HG03108 (cell line): ENCODE measurements around the gene RGS12.
"Not testable (repeated sequence)": the region's sequence is repeated elsewhere in the genome, so short reads cannot be mapped to it uniquely, and the experiment has no call there.

Source experiments
- ATAC-seq: cut with Tn5 transposase; IDR thresholded peaks from one replicate; pipeline ENCODE4 v1.9.1; 2021; ENCODE audit warnings: moderate library complexity; ENCODE audit not compliant: unreplicated experiment

RGS12 gene

DNA sequence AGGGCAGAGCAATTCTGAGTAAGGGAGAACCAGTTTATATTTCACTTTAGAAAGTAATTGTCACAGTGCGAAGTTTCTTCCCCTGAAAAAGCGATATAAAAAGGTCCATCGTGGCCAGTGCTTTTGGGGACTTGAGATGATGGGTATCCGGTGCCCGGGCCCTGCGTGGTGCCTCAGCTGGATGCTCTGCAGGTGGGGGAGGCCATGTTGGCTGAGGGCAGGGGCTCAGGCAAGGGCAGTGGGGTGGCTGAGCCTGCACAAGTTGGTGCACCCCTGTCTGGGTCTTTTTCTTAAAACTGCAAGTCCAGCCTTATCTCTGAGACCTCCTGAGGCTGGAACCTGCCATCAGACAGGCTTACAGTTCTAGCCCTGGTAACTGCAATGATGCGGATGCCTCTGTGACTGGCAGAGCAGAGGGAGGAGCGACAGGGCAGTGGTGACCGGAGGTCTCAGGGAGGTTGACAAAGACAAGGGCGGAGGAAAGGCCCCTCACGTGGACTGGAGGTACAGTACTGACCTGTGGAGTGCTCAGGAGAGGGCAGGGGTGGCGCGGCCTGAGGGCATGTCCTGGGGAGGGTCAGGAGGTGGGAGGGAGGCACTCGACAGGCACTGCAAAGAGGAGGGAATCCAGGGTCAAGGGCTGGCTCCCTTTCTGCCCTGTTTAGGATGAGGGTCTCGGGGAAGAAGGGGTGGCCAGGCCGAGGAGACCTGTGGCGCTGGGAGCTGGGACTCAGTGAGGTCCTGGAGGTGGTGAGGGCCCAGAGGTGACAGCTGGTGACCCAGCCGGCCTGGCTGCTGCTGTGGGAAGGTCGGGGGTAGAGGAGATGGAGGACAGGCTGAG, 1.8 kb downstream of the RGS12 start:
- ATAC-seq = no peak

DNA sequence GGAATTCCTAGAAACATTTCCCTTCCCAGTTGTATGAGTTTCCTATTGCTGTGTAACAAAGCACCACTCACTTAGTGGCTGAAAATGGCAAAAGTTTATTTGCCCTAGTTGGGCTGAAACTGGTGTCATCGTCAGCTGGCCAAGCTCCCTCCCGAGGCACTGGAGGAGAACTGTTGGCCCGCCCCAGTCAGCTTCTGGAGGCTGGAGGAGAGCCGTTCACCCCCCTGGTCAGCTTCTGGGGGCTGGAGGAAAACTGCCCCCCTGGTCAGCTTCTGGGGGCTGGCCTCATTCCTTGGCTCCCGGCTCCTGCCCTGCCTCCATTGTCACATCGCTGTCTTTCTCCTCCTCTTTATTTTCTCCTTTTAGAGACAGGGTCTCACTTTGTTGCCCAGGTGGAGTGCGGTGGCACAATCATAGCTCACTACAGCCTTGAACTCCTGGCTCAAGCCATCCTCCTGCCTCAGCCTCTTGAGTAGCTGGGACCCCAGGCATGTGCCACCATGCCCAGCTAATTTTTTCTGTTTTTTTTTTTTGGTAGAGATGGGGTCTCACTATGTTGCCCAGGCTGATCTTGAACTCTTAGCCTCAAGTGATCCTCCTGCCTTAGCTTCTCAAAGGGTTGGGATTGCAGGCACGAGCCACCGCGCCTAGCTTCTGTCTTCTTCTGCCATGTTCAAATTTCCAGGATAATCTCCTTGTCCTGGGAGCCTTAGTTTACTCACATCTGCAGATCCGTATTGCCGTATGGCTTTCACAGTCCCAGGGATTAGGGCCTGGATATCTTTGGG, 3.2 kb downstream of the RGS12 start:
- no peak for ATAC-seq

DNA sequence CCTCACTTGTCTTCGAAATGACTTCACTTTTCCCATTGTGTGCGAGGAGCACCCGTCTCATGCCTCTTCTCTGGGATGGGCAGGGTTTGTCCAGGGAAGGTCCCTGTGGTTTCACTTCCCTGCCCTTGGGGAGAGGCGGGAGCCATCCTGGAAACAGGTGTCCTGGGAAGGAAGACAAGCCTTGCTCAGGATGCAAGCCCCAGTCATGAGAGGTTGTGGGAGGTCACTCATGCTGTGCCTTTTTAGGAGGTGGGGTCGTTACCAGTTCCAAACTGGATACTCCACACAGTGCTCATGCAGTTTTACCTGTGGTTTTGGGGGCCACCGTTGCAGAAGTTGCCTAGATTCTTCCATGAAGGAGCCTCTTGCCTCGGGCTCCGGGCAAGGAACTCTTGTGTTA, 3.8 kb downstream of the RGS12 start:
- no peak for ATAC-seq

DNA sequence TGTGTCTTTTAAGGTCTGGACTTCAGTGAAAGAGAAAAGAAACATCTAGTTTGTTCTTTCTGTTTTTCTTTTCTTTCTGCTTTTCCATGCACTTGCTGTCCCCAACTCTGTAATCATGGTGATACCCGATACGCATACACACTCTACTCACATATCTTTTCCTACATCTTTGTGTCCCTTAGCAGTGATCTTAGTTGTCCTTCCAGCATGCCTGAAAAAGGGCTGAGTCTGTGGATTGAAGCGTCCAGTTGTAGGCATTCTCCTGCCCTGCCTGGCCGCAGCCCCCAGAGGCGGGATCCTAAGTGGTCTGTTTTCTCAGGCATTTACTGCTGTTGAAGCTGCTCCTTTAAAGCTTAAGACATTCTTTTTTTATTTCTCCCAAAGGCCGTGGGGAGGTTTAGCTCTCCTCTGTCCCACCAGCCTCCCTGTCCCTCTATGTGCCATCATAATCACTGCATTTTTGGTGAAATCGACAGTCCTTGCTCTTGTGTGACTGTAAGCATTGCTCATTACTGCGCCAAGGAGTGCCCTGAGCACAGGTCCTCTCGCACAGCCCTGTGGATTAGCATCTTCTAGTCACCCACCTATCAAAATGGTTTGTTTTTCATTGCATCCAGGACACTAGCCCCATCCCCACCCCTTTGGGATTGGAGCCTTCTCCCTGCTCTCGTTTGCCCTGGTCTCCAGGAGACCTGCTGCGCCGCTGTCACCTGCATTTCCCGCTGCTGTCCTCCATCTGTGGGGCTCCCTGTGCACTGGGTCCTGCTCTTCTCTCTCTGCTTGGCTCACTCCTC, 4.4 kb downstream of the RGS12 start:
- ATAC-seq = no peak

DNA sequence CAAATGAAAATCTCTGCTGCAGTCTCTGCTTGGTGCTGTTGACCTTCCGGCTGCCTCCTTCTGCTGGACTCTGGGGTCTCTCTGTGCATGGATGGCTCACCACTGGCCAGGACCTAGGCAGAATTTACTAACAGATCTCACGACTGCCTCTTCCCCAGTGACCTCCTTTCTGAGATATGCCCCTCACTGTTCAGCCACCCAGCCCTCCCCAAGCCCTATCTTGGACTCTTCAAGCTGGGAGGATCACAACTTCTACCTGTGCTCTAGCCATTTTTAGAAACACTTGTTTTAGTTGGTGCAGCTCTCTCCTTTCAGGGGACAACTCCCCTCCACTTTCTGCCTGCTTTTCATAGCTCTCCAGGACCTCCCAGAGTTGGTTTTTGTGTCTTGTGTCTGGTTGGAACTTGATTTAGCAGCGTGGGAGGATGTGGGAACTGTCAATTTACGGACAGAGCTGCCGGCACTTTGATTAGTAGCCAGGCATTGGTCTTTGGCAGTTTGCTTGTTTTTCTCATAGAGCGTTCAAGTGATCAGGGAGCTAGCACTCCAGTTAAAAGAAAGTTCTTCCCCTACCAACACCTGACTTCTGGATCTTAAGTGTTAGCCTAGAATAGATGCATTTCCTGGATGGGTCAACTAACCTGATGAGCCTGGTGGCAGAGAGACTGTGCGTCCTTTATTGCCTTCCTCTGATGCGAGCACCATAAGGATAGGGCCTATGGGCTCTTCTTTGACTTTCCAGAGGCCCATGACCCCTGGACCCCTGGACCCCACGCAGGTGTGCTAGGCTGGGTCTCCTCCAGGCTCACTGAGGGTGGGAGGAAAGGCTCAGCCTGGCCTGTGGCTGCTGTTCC, 6.5 kb downstream of the RGS12 start:
- ATAC-seq = no peak

DNA sequence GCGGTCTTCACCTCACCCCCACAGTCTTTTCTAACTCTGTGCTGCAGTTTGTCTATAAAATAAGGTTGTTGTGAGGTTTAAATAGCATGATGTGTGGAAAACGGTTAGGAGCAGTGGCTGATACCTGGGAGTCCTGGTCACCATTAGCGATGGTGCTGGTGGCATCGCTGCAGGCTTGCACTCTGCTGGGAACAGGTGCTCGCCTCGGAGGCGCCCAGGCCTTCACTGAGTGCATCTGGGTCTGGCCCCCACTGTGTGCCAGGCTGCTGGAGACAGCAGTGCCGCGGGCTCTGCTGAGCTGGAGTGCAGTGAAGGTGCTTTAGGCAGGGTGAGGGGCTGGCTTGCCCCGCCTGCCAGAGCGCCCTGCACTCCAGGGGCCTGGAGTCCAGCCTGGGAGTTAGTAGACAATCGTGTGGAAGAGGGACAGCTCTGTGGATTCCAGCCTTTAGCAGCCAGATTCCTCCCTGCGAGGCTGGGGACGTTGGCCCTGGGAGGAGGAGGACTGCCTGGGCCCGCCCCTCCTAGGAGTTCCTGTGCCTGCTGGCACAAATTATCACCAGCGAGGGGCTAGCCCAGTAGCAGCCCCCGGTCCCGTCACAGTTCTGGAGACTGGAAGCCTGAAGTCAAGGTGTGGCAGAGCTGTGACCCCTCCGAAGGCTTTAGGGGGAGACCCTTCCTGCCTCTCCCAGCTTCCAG, 7.3 kb downstream of the RGS12 start:
- ATAC-seq = no peak

DNA sequence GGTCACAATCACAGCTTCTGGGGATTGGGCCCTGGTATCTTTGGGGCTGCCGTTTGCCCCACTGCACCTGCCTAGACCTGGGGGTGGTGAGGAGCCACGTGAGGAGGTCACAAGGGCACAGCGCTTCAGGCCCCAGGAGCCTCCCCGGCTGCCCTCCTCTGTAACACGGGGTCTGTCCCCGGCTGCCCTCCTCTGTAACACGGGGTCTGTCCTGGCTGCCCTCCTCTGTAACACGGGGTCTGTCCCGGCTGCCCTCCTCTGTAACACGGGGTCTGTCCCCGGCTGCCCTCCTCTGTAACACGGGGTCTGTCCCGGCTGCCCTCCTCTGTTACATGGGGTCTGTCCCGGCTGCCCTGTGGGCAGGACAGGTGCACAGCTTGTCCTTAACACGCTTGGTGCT, 8.1 kb downstream of the RGS12 start:
- not testable (repeated sequence) for ATAC-seq

DNA sequence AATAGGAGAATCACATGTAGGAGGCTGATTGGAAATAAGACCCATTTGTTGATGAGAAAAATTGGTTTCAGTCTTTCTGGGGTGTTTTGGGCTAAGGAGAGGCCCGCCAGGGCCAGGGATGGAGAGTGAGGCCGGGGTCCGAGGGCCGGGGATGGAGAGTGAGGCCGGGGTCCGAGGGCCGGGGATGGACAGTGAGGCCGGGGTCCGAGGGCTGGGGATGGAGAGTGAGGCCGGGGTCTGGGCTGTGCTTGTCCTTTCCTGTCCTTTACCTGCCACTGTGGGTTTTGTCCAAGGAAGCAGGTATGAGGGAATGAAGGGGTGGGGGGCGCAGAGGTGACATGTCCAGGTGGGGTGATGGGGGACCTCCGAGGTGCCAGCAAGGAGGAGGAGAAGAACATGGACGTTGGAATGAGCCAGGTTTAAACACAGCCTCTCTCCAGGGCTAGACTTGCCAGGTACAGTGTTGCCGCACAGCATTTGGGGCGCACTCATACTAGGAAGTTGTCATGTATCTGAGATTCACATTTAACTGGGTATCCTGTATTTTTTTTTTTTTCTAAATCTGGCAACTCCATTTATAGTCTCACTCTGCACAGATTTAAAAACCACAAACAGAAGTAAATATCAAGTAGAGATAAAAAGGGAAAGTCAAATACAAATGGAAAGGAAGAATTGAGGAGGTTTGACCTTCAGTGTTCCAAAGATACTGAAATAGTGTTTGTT, 8.8 kb downstream of the RGS12 start:
- ATAC-seq = no peak

DNA sequence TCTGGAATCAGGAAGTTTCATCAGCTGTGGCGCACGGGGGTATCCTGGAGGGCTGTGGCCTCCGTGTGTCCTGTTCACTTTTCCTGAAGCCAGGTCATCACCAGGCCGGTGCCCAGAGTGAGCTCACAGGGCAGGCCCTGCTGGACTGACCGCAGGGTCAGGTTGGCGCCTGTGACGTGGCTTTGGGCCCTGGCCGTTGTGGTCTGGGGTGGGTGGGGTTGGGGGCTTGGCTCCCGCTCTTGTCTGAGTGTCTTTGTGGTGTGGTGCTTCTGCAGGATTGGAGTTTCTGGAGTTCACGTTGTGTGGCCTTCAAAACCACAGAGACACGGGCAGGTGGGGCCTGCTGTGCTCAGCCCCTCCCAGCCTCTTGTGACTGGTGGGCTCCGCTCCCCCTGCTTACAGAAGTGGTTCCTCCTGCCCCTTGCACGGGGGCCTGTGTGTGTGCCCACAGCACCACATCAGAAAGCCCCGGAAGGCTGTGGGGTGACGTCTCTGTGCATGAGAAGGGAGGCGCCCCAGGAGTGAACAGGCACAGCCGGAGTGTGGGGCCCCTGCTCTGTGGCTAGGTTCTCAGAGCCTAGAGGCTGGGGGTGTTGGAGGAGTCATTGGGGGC, 9.5 kb downstream of the RGS12 start:
- peak; percentile 58 for ATAC-seq

DNA sequence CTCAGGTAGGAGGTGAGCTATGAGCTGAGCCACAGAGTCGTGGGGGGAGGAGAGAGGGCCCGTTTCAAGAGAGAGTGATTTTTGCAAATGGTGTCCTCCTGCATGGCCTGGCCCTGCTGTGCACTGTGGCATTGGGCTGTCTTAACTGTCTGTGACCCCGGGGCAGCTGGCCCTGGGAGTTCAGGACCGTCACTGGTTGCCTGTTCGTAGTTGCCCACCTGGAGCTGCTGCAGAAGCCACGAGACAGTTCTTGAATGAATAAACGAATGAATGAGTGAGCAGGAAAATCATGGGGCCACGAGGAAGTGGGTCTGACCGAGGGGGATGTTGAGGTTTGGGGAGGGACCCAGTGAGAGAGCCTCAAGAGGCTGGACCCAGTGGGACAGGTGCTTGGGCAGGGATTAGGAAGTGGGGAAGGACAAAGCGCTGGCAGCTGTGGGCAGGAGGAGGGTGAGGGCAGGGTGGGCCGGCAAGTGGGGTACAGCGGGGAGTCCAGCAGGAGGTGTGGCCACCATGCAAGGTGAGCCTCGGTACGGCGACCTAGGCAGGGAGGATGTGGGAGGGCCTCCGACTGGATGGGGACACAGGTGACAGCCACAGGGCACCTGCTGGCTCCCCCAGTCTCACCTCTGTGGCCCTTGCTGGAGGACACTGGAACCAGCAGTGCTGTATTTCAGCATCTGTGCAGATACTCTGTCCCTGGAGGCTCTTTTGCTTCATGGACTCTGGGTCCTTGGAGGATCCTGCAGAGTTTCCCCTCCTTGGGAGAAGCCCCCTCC, 10.2 kb downstream of the RGS12 start:
- no peak for ATAC-seq

DNA sequence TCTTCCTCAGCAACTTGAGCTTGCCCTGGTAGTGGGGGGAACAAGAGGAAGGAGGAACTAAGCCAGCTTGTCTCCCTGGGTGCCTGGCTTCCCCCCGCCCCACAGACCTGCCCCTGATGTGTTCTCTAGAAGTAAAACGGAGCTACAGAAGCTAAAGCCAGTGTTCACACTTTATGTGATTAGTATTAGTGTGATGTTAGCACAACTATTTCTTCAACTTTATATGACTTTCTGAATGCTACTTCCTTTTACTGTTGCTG, 10.7 kb downstream of the RGS12 start:
- no peak for ATAC-seq

DNA sequence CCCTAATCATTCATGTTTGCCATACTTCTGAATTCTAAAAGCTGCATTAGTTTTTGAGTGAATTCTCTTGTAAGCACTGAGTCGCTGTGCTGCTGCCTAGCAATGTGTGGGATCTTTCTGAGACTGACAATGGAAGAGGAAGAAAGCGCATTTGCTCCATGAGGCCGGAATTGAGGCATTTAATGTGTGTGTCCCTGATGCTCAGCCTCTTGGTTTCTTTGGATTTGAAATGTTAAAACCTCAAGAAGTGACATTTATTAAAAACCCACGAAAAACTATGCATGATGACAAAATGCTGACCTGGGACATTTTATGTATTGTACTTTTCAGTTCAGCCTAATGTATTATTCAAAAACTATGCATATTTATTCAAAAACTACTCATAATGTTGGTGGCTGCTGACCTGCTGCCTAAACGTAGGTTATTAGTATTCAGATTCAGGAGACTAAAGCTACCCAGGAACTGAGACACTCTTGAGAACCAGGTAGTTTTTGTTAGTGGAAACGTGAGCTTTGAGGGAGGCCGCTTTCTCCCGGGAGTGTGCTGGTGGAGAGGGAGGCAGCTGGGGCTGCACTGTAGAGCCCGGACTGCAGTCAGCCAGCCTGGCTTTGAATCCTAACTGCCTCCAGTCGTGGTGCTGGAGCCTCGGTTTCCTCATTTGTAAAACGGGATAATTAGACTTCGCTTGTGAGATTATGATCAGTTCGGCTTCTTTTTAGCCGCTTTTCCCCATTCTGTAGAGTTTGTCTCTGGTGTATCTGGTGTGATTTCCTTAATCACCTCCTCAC, 11.3 kb downstream of the RGS12 start:
- no peak for ATAC-seq

DNA sequence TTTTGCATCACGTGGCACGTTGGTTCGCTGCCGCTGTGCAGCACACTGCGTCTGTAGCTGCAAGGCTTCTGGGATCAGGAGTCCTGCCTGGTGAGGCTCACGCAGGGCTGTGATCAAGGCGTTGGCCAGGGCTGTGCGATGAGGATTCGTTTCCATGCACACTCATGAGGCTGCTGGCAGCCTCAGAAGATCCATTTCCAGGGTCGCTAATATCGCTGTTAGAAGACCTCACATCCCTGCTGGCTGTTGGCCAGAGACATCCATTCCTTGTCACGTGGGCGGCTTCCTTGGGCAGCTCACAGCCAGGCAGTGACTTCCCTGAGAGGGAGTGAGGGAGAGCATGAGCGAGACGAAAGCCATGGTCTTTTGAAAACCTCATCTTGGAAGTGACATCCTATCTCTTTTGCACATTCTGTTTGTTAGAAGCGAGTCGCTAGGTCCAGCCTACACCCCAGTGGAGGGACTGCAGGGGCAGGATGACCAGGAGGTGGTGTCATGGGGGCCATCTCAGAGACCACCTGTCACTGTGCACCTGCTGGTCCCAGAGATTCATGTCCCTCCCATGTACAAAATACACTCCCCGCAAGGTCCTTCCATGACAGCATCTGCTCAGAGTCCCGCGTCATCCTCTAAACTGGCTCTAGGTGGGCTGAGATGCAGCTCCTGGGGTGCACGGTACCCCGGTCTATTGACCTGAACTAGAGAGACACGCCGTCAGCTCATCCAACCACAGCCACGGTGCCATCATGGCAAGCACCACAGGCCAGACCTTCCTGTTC, 12.2 kb downstream of the RGS12 start:
- no peak for ATAC-seq

DNA sequence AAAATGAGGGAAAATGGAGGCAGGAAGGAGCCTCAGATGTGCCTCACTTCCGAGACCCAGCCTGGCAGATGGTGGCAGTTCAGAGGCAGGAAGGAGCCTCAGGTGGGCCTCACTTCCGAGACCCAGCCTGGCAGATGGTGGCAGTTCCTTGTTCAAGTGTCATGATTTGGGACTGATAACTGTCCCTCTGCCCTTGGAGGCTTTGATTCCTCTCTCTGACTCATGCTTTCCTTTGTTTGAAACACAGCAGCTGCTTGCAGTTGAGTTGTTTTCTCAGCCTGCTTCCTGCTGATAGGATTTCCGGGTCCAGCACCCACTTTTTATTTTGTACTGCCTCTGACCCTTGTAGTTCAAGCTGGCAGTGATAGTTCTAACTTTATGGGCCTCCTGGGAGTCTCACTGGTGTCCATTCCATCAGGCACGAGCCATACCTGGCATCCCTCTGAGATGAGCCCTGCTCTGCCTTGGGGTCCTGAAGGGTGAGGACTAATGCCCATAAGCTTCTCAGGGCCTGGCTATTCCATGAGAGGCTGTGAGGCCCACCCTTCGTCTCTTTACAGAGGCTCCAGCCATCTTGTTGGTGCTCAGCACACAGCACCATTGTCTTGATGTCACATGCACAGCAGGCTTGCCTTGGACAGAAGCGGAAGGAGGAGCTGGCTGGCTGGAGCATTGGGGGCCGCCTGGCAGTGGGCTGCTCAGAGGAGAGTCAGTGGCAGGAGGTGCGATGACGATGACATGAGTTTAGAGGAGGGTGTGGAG, 13.0 kb downstream of the RGS12 start:
- ATAC-seq = no peak

DNA sequence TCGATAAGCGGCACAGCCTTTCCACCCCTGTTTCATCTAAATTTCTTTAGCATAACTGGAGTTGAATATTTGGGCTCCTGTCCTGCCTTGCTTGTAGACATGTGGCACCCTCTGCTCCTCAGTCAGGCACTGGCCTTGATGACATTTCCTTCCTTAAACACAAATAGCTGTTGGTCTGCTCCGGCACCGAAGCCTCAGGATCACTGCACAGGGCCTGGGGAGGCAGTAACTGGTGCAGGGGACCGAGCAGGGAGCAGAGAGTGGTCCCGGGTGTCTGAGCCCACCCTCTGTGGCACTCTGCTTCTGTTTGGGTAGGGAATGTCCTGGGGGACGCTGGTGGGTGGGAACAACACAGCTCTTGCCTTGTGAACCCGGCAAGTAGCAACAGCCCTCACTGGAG, 13.6 kb downstream of the RGS12 start:
- ATAC-seq = no peak

DNA sequence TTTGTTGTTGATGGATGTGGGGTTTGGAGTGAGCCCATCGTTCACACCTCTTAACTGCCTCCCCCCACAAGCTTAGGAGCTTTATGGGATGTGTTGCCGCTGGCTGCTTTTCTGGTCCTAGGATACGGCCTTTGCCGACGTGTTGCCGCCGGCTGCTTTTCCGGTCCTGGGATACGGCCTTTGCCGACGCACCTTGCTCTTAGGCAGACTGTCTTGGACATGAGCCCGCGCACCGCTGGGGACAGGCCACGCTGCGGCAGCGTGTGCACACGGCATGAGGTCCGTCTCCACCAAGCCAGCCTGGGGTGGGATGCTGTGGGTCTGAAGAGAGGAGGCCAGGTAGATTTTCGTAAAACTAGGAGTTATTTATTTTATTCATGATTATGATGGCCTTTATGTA, 14.2 kb downstream of the RGS12 start:
- no peak for ATAC-seq
